Activated T-cell treated with anti-CD3 and anti-CD28 coated beads, Interleukin-2, amount 50 U/mL, for 1 hour (primary cell): ENCODE measurements around the gene SMURF2.
"Not testable (repeated sequence)": the region's sequence is repeated elsewhere in the genome, so short reads cannot be mapped to it uniquely, and the experiment has no call there.

Source experiments
- DNase-seq: peaks from one replicate; pipeline ENCODE4 v3.0.0-alpha.2; 2020

Gene SMURF2

GRCh38 chr17:64661976-64662773, at the start of gene SMURF2:
Gene SMURF2 (minus strand): TSS chr17:64662307. CDS start chr17:64661880, 427 bp downstream.
- peak; percentile 85 for DNase-seq

DNA sequence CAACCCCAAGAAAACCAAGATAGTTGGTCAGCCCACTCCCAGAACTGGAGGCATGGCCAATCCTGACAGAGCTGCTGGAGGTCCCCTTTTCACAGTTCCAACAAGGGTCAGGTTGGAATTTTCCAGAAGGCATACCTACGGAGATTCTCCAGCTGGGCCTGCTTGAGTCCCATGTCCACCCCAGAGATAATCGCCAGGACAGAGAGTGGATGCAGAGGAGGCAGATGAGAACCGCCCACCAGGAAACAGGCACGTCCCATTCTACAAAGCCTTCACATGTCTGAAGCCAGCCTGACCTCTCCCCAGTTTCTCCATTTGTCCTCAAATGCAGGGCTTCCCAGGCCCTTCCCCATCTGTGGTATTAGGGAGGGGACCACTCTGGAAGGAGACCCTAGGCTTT, 47.4 kb upstream of the SMURF2 start:
- DNase-seq, result no peak

DNA sequence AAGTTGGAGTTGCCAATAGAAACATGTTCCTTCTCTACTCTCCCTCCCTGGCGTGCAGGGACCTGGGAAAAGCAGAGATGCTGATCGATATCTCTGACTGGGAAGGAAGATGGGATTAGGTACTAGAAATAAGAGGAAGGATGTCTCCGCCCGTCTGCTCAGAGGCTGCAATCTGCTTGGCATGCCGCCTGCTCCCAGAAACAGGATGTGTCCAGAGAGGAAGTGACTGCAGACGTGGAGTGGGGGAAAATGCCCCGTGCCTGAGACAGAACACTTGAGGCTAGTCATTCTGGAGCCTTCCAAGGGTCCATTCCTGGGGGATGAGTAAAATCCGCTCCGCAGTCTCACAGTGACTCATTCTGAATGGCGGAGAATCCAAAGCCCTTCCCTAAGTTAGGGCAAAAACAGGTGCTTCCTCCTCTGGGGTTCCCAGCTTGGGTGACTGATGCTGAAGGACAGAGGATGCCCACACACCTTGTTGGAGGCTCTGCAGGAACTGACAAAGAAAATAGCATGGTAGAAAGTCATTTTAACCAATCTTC, 45.0 kb upstream of the SMURF2 start:
- no peak for DNase-seq

GRCh38 chr17:64706224-64707049, 44.3 kb upstream of the SMURF2 start:
- DNase-seq, result no peak

- DNase-seq, result no peak
Measured at GRCh38 chr17:64702815-64703214, 40.7 kb upstream of the SMURF2 start.

GRCh38 chr17:64698725-64699124, 36.6 kb upstream of the SMURF2 start:
- DNase-seq, result no peak

DNA sequence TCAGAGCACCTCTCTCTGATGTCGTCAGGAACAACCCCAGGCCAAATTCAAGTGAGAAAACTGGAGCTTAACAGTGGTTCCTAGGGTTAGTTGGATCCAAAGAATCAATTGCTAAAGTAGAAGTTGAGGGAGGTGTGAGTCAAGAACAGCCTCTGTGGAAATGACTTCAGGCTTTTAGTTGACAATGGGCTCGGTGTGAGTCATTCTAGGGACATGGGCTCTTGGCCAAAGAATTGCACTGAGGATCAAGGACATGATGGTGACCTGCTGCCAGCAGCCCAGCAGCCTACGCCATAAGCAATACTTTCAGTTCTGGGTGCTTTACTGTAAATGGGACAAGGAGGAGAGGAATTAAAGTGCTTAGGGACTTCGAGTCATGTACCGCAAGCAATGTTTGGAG, 32.1 kb upstream of the SMURF2 start:
- DNase-seq, result no peak

DNA sequence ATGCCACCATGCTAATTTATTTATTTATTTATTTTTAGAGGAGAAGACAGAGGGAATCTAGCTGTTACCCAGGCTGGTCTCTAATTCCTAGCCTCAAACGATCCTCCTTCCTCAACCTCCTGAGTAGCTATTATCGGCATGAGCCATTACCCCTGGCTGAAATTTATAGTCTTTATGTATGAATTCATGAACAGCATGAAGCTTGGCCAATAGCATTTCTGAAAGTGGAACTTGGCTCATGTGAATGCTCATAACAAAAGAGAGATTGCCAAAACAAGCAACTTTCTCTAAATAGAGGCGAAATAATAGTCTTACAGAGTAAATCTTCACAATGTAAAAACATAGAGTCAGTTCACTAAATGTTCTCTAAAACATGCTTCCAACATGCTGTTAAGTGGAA, 30.1 kb upstream of the SMURF2 start:
- no peak for DNase-seq

GRCh38 chr17:64689106-64689505, 27.0 kb upstream of the SMURF2 start:
- DNase-seq, result no peak

DNA sequence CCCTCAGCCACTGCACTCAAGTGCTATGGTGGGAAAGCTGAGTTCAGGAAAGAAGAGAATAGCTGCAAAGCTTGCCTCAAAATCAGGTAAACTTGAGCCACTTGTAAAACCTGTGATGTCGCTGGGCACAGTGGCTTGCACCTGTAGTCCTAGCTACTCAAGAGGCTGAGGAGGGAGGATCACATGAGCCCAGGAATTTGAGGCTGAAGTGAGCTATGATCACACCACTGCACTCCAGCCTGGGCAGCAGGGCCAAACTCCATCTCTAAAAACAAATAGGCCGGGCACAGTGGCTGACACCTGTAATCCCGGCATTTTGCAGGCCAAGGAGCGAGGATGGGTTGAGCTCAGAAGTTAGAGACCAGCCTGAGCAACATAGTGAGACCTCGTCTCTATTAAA, 26.4 kb upstream of the SMURF2 start:
- DNase-seq, result no peak

DNA sequence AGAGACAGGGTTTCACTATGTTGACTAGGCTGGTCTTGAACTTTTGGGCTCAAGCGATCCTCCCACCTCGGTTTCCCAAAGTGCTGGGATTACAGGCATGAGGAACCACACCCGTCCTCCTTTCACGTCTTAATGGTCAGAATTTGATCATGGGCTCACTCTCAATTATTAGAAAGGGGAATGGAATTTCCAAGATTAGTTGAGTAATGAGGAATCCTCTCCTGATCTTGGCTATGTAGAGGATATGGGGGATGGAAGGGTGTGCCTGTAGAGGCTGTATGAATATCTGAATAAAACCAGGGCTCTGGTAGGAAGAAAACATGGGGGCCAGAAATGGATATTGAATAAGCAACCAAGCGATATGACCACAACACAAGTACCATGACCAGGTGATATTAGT, 25.9 kb upstream of the SMURF2 start:
- no peak for DNase-seq

- no peak for DNase-seq
Measured at GRCh38 chr17:64687376-64687775, 25.3 kb upstream of the SMURF2 start.

DNA sequence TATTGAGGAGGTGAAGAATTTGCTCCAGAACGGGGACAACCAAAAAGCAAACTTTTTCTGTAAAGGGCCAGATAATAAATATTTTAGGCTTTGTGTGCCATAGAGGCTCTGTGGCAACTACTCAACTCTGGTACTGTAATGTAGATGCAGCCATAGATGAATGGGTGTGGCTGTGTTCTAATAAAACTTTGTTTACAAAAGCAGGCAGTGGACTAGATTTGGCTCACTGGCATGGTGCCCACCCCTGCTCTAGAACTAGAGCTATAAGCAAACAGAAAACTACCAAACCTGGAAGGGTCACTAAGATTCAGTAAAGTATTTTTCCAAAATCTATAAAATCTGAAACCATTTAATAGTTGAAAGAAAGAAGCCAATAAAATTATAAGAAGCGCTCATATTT, 24.6 kb upstream of the SMURF2 start:
- DNase-seq, result no peak

GRCh38 chr17:64685705-64686104, 23.6 kb upstream of the SMURF2 start:
- no peak for DNase-seq

- no peak for DNase-seq
Measured at GRCh38 chr17:64683796-64684195, 21.7 kb upstream of the SMURF2 start.

DNA sequence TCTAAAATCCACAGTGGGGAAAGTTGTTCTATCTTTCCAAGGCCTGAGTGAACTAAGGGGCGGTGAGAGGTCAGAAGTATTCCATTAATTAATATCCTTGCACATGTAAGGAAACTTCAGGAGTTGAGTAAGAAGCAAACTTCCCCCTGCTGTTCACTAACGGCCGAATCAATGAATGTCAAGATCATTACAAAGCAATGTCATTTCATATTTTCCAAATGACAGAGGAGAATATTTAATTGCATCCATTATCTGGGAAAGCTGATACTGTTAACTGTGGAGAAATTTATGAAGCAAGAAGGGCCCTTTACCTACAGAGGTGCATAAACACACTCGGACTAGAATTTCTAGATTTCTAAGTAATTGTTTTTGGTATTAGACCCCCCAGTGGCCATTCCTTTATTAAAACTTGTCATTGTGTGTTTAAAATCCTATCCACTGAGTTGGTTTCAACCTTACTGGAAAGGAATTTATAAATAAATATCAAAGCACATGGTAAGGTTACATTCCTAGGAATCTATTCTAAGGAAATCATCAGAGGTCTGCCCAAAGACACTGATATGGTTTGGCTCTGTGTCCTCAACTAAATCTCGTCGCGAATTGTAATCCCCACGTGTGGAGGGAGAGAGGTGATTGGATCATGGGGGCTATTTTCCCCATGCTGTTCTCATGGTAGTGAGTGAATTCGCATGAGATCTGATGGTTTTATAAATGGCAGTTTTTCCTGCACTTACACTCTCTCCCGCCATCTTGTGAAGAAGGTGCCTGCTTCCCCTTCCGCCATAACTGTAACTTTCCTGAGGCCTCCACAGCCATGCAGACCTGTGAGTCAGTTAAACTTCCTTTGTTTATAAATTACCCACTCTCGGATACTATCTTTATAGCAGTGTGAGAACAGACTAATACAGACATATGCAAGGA, 20.4 kb upstream of the SMURF2 start:
- DNase-seq, result no peak

GRCh38 chr17:64679710-64680216, 17.7 kb upstream of the SMURF2 start:
- no peak for DNase-seq

DNA sequence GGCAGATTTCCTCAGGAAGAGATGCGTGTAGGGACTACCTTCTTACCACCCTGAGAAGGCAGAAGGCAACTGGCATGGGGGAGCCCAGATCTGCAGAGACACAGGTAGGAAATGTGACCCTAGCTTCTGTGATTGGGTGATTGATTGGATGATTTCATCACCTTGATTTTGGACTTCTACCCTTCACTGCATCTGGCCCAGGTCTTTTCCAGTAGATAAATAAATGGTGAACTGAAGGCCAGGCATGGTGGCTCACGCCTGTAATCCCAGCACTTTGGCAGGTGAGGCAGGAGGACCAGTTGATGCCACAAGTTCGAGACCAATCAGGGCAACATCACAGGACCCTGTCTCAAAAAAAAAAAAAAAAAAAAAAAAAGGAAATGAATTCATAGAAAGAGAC, 14.7 kb upstream of the SMURF2 start:
- DNase-seq, result no peak

- DNase-seq, result not testable (repeated sequence)
Measured at GRCh38 chr17:64670843-64671590, 8.9 kb upstream of the SMURF2 start.

- not testable (repeated sequence) for DNase-seq
Measured at GRCh38 chr17:64667807-64668721, 6.0 kb upstream of the SMURF2 start.
